ENCODE results near the gene LMNTD1. TPM values are rescaled to one million over a fixed set of nuclear protein-coding genes. Genes with fewer than 3 reads are reported as not detected.

The LMNTD1 gene
- total and polyA plus RNA-seq, 3 experiments from 2014 or later, result not detected

GRCh38 chr12:25573346-25573745, 20.3 kb upstream of the LMNTD1 start:
- no peaks in the 10 kb centered on the region for H3K4me1 Mint-ChIP-seq
- no peak for DNase-seq
- no peak overlapping the region for H3K4me3 ChIP-seq (ENCODE audit: low read length)
- H3K4me1 ChIP-seq (ENCODE audit: insufficient read depth, low read length), result no peaks in the 10 kb centered on the region
- H3K4me3 Mint-ChIP-seq, result no peak overlapping the region
- no peaks in the 10 kb centered on the region for H3K27me3 ChIP-seq (ENCODE audit: insufficient read depth, low read length, poor library complexity, severe bottlenecking)
- no peak overlapping the region for H3K27ac Mint-ChIP-seq
- no peaks in the 10 kb centered on the region for H3K36me3 Mint-ChIP-seq
- ChIA-PET POLR2A (no interaction called here), CTCF (no interaction called here)
- H3K36me3 ChIP-seq (ENCODE audit: insufficient read depth, low read length), result no peaks in the 10 kb centered on the region
- peaks cover 0 to 6% (median 0%) of the 10 kb centered on the region in 5 donors for H3K9me3 Mint-ChIP-seq
- H3K27ac ChIP-seq (ENCODE audit: low read depth, low read length), result no peak overlapping the region
- no peaks in the 10 kb centered on the region for H3K27me3 Mint-ChIP-seq
- no peaks in the 10 kb centered on the region for H3K9me3 ChIP-seq (ENCODE audit: low read length)

- Histone ChIP-seq H3K36me3 (ENCODE audit: insufficient read depth, low read length) (no peaks in the 10 kb centered on the region), H3K27ac (ENCODE audit: low read depth, low read length) (no peak overlapping the region), H3K4me1 (ENCODE audit: insufficient read depth, low read length) (no peaks in the 10 kb centered on the region), H3K4me3 (ENCODE audit: low read length) (no peak overlapping the region), H3K9me3 (ENCODE audit: low read length) (no peaks in the 10 kb centered on the region), H3K27me3 (ENCODE audit: insufficient read depth, low read length, poor library complexity, severe bottlenecking) (no peaks in the 10 kb centered on the region)
- Mint-ChIP-seq H3K4me3 (no peak overlapping the region), H3K27ac (no peak overlapping the region), H3K4me1 (no peaks in the 10 kb centered on the region), H3K27me3 (no peaks in the 10 kb centered on the region), H3K36me3 (no peaks in the 10 kb centered on the region), H3K9me3 (peaks cover 0 to 6% (median 0%) of the 10 kb centered on the region in 5 donors)
- no peak for DNase-seq
- ChIA-PET CTCF (no interaction called here), POLR2A (no interaction called here)
Observed at GRCh38 chr12:25570418-25570817, 17.3 kb upstream of the LMNTD1 start.

- no peak for DNase-seq
- ChIA-PET POLR2A (no interaction called here), CTCF (no interaction called here)
- H3K4me3 ChIP-seq (ENCODE audit: low read length), result no peak overlapping the region
- peaks cover 0 to 4% of the 10 kb centered on the region in 2 donors for H3K27me3 Mint-ChIP-seq
- no peaks in the 10 kb centered on the region for H3K27me3 ChIP-seq (ENCODE audit: insufficient read depth, low read length, poor library complexity, severe bottlenecking)
- H3K4me1 Mint-ChIP-seq, result no peaks in the 10 kb centered on the region
- no peak overlapping the region for H3K4me3 Mint-ChIP-seq
- no peak overlapping the region for H3K27ac ChIP-seq (ENCODE audit: low read depth, low read length)
- H3K9me3 ChIP-seq (ENCODE audit: low read length), result no peaks in the 10 kb centered on the region
- H3K9me3 Mint-ChIP-seq, result peaks cover 0 to 6% (median 0%) of the 10 kb centered on the region in 5 donors
- H3K4me1 ChIP-seq (ENCODE audit: insufficient read depth, low read length), result no peaks in the 10 kb centered on the region
- H3K27ac Mint-ChIP-seq, result no peak overlapping the region
- no peaks in the 10 kb centered on the region for H3K36me3 Mint-ChIP-seq
- no peaks in the 10 kb centered on the region for H3K36me3 ChIP-seq (ENCODE audit: insufficient read depth, low read length)
Observed at GRCh38 chr12:25566202-25566949, 13.3 kb upstream of the LMNTD1 start.

GRCh38 chr12:25558586-25558985, 5.5 kb upstream of the LMNTD1 start:
- POLR2A ChIA-PET, result no interaction called here
- Mint-ChIP-seq H3K4me3 (no peak overlapping the region), H3K36me3 (peaks cover 0 to 1% (median 0%) of the 10 kb centered on the region in 3 donors), H3K27me3 (peaks cover 0 to 6% of the 10 kb centered on the region in 2 donors), H3K27ac (no peak overlapping the region), H3K9me3 (peaks cover 0 to 4% (median 3%) of the 10 kb centered on the region in 5 donors), H3K4me1 (peaks cover 0 to 5% (median 0%) of the 10 kb centered on the region in 3 donors)
- no peaks in the 10 kb centered on the region for H3K36me3 ChIP-seq (ENCODE audit: insufficient read depth, low read length)
- no peak overlapping the region for H3K27ac ChIP-seq (ENCODE audit: low read depth, low read length)
- CTCF ChIA-PET, result no interaction called here
- no peaks in the 10 kb centered on the region for H3K9me3 ChIP-seq (ENCODE audit: low read length)
- no peaks in the 10 kb centered on the region for H3K27me3 ChIP-seq (ENCODE audit: insufficient read depth, low read length, poor library complexity, severe bottlenecking)
- no peaks in the 10 kb centered on the region for H3K4me1 ChIP-seq (ENCODE audit: insufficient read depth, low read length)
- H3K4me3 ChIP-seq (ENCODE audit: low read length), result no peak overlapping the region
- DNase-seq, result no peak

GRCh38 chr12:25557830-25558436, 4.8 kb upstream of the LMNTD1 start:
- H3K9me3 ChIP-seq (ENCODE audit: low read length), result no peaks in the 10 kb centered on the region
- Mint-ChIP-seq H3K4me3 (no peak overlapping the region), H3K9me3 (peaks cover 0 to 4% (median 3%) of the 10 kb centered on the region in 5 donors), H3K4me1 (peaks cover 0 to 5% (median 0%) of the 10 kb centered on the region in 3 donors), H3K27ac (no peak overlapping the region), H3K36me3 (peaks cover 0 to 1% (median 0%) of the 10 kb centered on the region in 3 donors), H3K27me3 (peaks cover 0 to 6% of the 10 kb centered on the region in 2 donors)
- ChIA-PET POLR2A (no interaction called here), CTCF (no interaction called here)
- no peaks in the 10 kb centered on the region for H3K4me1 ChIP-seq (ENCODE audit: insufficient read depth, low read length)
- no peak for DNase-seq
- H3K4me3 ChIP-seq (ENCODE audit: low read length), result no peak overlapping the region
- no peaks in the 10 kb centered on the region for H3K36me3 ChIP-seq (ENCODE audit: insufficient read depth, low read length)
- no peaks in the 10 kb centered on the region for H3K27me3 ChIP-seq (ENCODE audit: insufficient read depth, low read length, poor library complexity, severe bottlenecking)
- H3K27ac ChIP-seq (ENCODE audit: low read depth, low read length), result no peak overlapping the region

GRCh38 chr12:25556153-25556552, 3.1 kb upstream of the LMNTD1 start:
- POLR2A ChIA-PET, result no interaction called here
- H3K27ac Mint-ChIP-seq, result no peak overlapping the region
- CTCF ChIA-PET, result no interaction called here

GRCh38 chr12:25552681-25553080, 402 bp downstream of the LMNTD1 start:
- Mint-ChIP-seq H3K4me1 (peaks cover 0 to under 1% (median 0%) of the 10 kb centered on the region in 3 donors), H3K4me3 (no peak overlapping the region), H3K9me3 (no peaks in the 10 kb centered on the region), H3K27me3 (peaks cover 4 to 18% of the 10 kb centered on the region in 2 donors), H3K27ac (no peak overlapping the region), H3K36me3 (no peaks in the 10 kb centered on the region)
- Histone ChIP-seq H3K36me3 (ENCODE audit: insufficient read depth, low read length) (no peaks in the 10 kb centered on the region), H3K9me3 (ENCODE audit: low read length) (no peaks in the 10 kb centered on the region), H3K4me3 (ENCODE audit: low read length) (no peak overlapping the region), H3K27ac (ENCODE audit: low read depth, low read length) (no peak overlapping the region), H3K27me3 (ENCODE audit: insufficient read depth, low read length, poor library complexity, severe bottlenecking) (no peaks in the 10 kb centered on the region), H3K4me1 (ENCODE audit: insufficient read depth, low read length) (no peaks in the 10 kb centered on the region)
- ChIA-PET CTCF (no interaction called here), POLR2A (no interaction called here)
- DNase-seq, result no peak

More at GRCh38 chr12:25556153-25556552, 3.1 kb upstream of the LMNTD1 start:
- no peak overlapping the region for H3K27ac ChIP-seq (ENCODE audit: low read depth, low read length)
- H3K27me3 Mint-ChIP-seq, result peaks cover 2 to 10% of the 10 kb centered on the region in 2 donors
- H3K4me3 ChIP-seq (ENCODE audit: low read length), result no peak overlapping the region
- no peaks in the 10 kb centered on the region for H3K9me3 ChIP-seq (ENCODE audit: low read length)
- H3K36me3 Mint-ChIP-seq, result peaks cover 0 to 1% (median 0%) of the 10 kb centered on the region in 3 donors
- DNase-seq, result no peak
- no peak overlapping the region for H3K4me3 Mint-ChIP-seq
- H3K4me1 ChIP-seq (ENCODE audit: insufficient read depth, low read length), result no peaks in the 10 kb centered on the region
- H3K9me3 Mint-ChIP-seq, result peaks cover 0 to 4% (median 3%) of the 10 kb centered on the region in 5 donors
- H3K27me3 ChIP-seq (ENCODE audit: insufficient read depth, low read length, poor library complexity, severe bottlenecking), result no peaks in the 10 kb centered on the region
- peaks cover 0 to 5% (median 0%) of the 10 kb centered on the region in 3 donors for H3K4me1 Mint-ChIP-seq
- no peaks in the 10 kb centered on the region for H3K36me3 ChIP-seq (ENCODE audit: insufficient read depth, low read length)

GRCh38 chr12:25550186-25550585, 2.9 kb downstream of the LMNTD1 start:
- no peak overlapping the region for H3K27ac ChIP-seq (ENCODE audit: low read depth, low read length)
- H3K9me3 ChIP-seq (ENCODE audit: low read length), result no peaks in the 10 kb centered on the region
- no peak overlapping the region for H3K27ac Mint-ChIP-seq
- no peaks in the 10 kb centered on the region for H3K4me1 Mint-ChIP-seq
- CTCF ChIA-PET, result no interaction called here
- H3K4me3 Mint-ChIP-seq, result no peak overlapping the region
- H3K27me3 Mint-ChIP-seq, result peaks cover 4 to 18% of the 10 kb centered on the region in 2 donors
- peaks cover 0 to 3% (median 0%) of the 10 kb centered on the region in 5 donors for H3K9me3 Mint-ChIP-seq
- no peaks in the 10 kb centered on the region for H3K36me3 ChIP-seq (ENCODE audit: insufficient read depth, low read length)
- H3K4me1 ChIP-seq (ENCODE audit: insufficient read depth, low read length), result no peaks in the 10 kb centered on the region
- POLR2A ChIA-PET, result no interaction called here
- no peak overlapping the region for H3K4me3 ChIP-seq (ENCODE audit: low read length)
- no peaks in the 10 kb centered on the region for H3K27me3 ChIP-seq (ENCODE audit: insufficient read depth, low read length, poor library complexity, severe bottlenecking)
- H3K36me3 Mint-ChIP-seq, result no peaks in the 10 kb centered on the region
- DNase-seq, result no peak

Data from CD8-positive, alpha-beta memory T cell (primary cell).